Activated naive CD4-positive, alpha-beta T cell treated with Interleukin-2 at 50 U/mL for 16 hours (primary cell): ENCODE results near the gene SYNJ1.

ENCODE experiments used
- DNase-seq: peaks from one replicate; pipeline ENCODE4 v3.0.0-alpha.2; 2020

Gene SYNJ1

GRCh38 chr21:32608851-32609250 is 119.0 kb downstream of the SYNJ1 start:
- DNase-seq: no peak

- no peak for DNase-seq
These were observed 122.3 kb downstream of the SYNJ1 start for GRCh38 chr21:32605469-32605868.

- DNase-seq: no peak
These were observed 123.3 kb downstream of the SYNJ1 start for GRCh38 chr21:32604464-32604863.

GRCh38 chr21:32603131-32603530 is 124.7 kb downstream of the SYNJ1 start:
- no peak for DNase-seq

- DNase-seq: no peak
These were observed 125.7 kb downstream of the SYNJ1 start for GRCh38 chr21:32602099-32602498.

- DNase-seq: no peak
These were observed 128.3 kb downstream of the SYNJ1 start for GRCh38 chr21:32599526-32599925.

- DNase-seq: no peak
These were observed 128.7 kb downstream of the SYNJ1 start for GRCh38 chr21:32599091-32599490.

GRCh38 chr21:32597205-32597604 is 130.6 kb downstream of the SYNJ1 start:
- DNase-seq: no peak

GRCh38 chr21:32595431-32595830 is 132.4 kb downstream of the SYNJ1 start:
- no peak for DNase-seq

- no peak for DNase-seq
These were observed 134.1 kb downstream of the SYNJ1 start for GRCh38 chr21:32593690-32594089.

GRCh38 chr21:32592929-32593502 is 134.8 kb downstream of the SYNJ1 start:
- DNase-seq: no peak

GRCh38 chr21:32590130-32590529 is 137.7 kb downstream of the SYNJ1 start:
- no peak for DNase-seq

- DNase-seq: no peak
These were observed 140.2 kb downstream of the SYNJ1 start for GRCh38 chr21:32587651-32588050.

GRCh38 chr21:32587120-32587519 is 140.7 kb downstream of the SYNJ1 start:
- no peak for DNase-seq

- no peak for DNase-seq
These were observed 141.8 kb downstream of the SYNJ1 start for GRCh38 chr21:32585970-32586369.

- DNase-seq: no peak
These were observed 142.6 kb downstream of the SYNJ1 start, which contains the start of gene TCP10L for GRCh38 chr21:32585042-32585710. Gene TCP10L (minus strand): TSS chr21:32585523. CDS start chr21:32584304, 1,219 bp downstream.

GRCh38 chr21:32584472-32584871 is 143.3 kb downstream of the SYNJ1 start:
- no peak for DNase-seq

- DNase-seq: no peak
These were observed 146.1 kb downstream of the SYNJ1 start for GRCh38 chr21:32581732-32582131.

GRCh38 chr21:32580949-32581348 is 146.9 kb downstream of the SYNJ1 start:
- DNase-seq: no peak
